ENCODE results near the gene COPS2.
A peak's percentile ranks its signal among the peaks of the same experiment; 100 is the strongest.
"Not testable (repeated sequence)": the region's sequence is repeated elsewhere in the genome, so short reads cannot be mapped to it uniquely, and the experiment has no call there.

The COPS2 gene

DNA sequence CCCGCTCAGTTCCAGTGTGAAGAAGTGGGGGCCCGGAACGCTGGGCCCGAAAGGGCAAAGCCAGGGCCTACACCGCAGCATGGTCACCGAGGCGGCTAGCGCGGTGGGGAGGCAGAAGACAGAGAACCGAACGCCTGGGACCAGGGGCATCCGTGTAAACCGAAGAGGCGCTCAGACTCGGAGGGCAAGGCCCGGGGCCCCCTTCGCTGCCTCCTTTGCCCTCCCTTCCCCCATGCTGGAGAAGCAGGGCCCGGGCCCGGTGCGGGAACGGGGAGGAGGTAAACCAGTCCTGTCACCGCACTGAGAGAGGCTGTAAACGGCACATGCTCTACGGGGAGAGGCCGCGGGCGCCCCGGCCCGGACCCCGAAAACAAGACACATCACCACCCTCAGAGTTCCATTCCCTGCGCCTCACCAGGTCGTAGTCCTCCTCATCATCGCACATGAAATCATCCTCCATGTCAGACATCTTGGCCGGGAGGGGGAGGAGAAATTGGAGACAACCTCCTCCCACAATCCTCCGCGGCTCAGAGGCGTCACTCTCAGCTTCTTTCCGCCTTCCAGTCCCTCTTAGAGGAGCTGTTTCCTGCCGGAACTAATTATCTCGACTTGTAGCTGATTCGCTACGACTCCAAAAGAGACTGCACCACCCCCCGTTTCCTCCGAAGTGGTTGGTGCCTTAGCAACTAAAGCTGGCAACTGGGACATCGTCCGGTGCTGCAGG lies at the start of gene COPS2:
Gene COPS2, minus strand, starts transcription at position 490 of the 724 bp plus-strand sequence. Its CDS starts 21 bp downstream, at position 469.
- peak; percentile 94 to 95 for DNase-seq

DNA sequence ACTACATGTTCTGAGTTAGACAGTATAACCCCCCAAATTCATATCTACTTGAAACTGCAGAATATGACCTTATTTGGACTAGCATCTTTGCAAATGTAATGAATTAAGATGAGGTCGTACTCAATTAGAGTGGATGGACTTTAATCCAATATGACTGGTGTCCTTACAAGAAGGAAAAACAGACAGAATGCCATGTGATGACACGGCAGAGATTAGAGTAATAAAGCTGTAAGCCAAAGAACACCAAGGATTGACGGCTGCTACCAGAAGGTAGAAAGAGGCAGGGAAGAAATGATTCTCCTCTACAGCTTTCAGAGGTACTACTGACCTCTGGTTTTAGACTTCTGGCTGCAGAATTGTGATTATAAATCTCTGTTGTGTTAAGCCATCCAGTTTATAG lies 44.9 kb upstream of the COPS2 start:
- no peak for DNase-seq

DNA sequence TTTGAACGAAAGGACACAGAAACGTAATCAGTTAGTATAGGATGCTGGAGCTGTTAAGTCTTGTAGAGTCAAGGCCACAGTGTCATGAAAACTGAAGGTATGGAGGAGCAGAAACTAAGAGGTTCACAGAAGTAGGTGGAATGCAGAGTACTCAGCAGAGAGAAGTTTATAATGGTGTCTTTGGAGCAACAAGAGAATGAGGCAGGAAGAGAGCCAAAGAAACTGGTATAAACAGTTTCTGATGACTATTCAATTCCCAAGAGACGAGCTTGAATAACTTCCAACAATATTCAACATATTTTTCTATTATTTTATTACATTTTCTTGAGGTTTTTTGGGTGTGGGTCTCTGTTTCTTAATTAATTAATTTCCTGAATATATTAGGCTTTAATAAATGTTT lies 44.3 kb upstream of the COPS2 start:
- DNase-seq = no peak

DNA sequence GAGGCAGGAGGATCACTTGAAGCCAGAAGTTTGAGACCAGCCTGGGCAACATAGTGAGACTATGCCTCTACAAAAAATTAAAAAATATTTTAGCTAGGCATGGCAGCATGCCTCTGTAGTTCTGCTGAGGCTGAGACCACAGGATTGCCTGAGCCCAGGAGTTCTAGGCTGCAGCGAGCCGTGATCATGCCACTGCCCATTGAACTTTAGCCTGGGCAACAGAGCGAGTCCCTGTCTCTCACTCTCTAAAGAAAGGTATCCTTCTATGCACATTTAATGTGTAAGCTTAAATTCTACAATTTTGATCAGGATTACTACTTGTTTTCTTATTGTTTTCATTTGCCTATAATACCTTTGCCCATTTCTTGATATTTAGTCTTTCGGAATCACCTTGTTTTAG lies 41.5 kb upstream of the COPS2 start:
- no peak for DNase-seq

DNA sequence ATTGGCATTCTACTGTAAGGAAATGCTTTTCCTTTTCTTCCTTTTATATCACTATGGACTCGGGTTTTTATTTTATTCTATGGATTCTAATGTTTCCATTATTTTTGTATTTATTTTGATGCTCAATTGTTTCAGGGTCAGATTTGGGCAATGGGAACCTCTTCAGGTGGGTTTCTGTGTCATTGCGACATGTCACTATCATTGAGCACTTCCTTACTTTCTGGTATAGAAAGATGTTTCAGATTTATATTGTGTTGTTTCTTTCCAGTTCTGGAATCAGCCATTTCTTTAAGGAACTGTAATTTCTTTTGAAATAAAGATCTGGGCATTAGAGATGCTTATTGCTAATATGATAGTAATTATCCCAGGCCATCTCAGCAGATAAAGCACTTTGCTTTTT lies 36.5 kb upstream of the COPS2 start:
- DNase-seq = no peak

DNA sequence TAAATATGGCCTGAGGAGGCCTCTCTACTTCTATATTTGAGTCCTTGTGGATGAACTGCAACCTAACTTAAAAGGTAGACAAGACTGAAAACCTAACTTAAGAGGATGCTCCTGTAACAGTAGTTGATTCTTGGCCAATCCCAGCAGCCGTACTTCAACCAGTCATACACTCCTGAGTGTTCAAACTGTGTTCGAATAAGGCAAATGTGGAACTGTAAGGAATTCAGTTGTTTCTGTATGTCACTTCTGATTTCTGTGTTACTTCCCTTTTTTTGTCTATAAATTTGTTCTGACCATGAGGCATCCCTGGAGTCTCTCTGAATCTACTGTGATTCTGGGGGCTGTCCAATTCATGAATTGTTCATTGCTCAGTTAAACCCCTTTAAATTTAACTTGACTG lies 35.2 kb upstream of the COPS2 start:
- no peak for DNase-seq

DNA sequence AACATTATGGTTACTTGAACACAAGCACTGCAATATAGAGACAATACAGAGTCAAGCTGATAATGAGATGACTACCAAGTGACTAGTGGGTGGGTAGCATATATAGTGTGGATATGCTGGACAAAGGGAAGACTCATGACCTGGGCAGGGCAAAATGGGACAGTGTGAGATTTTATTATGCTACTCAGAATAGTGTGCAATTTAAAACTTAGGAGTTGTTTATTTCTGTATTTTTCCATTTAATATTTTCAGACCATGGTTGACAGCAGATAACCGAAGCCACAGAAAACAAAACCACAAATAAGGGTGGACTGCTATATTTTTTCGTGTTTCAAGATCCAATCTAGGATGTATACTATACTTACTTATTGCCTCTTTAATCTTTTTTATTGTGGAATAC lies 34.2 kb upstream of the COPS2 start:
- DNase-seq = no peak

DNA sequence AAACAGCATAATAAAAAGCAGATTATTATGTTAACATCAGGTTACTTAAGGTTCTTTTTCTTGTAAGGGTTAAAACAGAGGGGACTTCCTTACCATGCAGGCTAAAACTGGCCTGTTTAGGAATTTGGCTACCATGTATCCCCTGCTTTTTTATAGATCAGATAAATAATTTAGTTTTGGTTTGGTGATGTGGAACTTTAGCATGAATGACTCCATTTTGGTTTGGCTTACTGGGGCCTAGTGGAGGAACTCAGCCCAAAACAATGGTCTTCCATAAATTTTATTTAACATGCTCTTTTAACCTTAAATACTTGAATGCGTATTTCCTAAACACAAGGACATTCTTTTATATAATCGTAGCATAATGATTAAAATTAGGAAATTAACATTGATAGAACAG lies 33.5 kb upstream of the COPS2 start:
- no peak for DNase-seq

DNA sequence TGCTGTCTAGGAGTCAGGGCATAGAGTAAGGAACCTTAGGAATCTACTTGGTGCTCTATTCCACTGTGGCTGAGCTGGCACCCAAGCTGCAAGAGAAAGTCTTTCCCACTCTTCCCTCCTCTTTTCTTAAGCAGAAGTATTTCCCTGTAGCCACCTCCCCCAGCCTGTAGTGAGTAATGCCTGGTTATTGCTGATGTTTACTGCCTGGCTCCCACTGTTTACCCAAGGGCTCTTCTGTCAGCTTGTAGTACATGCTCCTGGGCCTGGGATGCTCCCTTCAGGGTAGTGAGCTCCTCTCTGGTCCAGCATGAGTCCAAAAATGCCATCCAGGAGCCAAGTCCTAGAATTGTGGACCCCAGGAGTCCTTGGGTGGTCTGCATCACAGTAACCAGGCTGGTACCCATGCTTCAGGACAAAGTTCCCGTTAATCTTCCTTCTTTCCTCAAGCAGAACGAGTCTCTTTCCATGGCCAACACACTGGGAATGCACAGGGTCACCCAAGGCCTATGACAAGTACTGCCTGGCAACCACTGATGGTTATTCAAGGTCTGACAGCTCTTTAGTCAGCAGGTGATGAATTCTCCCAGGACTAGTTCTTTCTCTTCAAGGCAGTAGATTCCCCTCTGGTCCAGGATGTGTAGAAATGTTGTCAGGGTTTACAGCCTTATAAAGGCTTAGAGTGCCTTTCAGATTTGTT lies 32.3 kb upstream of the COPS2 start:
- DNase-seq = no peak

DNA sequence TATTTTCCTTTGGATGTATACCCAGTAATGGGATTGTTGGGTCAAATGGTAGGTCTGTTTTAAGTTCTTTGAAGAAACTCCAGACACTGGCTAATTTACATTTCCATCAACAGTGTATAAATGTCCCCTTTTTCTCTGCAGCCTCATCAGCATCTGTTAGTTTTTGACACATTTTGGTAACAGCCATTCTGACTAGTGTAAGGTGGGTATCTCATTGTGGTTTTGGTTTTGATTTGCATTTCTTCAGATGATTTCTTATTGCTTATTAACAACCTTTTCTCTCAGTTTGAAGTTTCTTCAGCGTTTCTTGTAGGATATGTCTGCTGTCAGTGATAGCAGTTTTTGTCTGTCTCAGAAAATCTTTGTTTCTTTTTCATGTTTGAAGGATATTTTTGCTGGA lies 30.1 kb upstream of the COPS2 start:
- DNase-seq = no peak

DNA sequence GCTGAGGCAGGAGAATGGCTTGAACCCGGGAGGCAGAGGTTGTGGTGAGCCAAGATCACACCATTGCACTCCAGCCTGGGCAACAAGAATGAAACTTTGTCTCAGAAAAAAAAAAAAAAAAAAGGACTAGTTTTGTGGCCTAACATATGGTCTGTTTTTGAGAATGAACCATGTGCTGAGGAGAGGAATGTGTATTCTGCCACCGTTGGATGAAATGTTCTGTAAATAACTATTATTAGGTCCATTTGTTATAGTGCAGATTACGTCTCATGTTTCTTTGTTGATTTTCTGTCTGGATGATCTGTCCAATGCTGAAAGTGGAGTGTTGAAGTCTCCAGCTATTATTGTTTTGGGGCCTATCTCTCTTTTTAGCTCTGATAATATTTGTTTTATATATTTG lies 28.3 kb upstream of the COPS2 start:
- DNase-seq = not testable (repeated sequence)

DNA sequence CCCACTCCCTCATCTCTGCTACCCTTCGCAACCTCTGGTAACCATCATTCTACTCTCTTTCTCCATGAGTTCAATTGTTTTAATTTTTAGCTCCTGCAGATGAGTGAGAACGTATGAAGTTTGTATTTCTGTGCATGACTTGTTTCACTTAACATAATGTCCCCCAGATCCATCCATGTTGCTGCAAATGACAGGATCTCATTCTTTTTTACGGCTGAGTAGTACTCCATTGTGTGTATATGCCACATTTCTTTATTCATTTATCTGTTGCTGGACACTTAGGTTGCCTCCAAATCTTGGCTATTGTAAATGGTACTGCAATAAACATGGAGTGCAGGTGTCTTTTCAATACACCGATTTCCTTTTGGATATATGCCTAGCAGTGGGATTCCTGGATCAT lies 26.7 kb upstream of the COPS2 start:
- DNase-seq = no peak

DNA sequence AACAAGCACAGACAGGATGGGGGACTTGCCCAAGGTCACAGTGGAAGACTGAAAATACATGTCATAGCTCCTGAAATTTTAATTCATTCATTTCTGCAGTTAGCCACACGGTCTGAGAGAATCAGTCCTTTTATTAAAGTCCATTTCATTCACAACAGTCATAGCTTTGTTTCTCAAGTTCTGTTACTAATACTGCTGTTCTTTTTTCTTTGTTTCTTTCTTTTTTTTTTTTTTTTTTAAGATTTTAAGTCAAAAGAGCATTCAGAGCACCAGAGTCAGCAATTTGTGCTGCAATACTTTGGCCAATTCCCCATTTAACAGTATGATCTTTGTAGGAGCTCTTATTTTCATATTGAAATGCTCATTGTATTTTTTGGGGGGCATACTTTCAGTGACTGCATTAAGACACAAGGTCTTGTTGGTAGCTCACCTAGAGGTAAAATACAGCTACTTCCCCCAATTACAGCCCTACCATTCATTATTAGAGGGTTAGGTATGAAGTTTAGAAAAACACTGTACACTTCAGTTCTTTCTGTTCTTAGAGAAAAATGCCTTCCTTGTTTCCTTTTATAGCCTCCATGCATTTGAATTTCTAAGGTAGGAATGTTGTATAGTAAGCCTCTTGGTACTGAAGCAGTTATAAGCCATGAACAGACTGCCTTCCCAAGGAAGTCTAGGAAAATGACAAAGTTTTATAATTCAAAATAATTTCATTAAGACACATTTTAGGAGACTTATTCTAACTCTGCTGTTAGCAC lies 24.2 kb upstream of the COPS2 start:
- DNase-seq = no peak

DNA sequence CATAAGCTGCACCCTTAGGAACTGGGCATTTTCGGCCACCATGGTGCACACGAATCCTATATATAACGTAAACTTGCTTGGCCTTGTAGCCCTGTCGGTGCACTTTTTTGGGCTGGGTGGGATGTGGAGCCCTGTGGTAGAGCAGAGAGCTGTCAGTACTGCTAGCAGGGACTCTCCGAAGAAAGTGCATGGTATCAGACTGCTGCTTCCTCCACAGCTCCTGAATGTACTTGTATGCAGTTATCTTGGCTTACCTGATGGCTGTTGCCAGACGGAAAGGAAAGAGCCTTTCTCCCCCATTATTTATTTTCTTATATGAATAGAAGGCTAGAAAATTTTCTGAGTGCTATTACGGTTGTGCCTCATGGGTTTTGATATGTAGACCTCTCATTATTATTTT lies 23.1 kb upstream of the COPS2 start:
- no peak for DNase-seq

DNA sequence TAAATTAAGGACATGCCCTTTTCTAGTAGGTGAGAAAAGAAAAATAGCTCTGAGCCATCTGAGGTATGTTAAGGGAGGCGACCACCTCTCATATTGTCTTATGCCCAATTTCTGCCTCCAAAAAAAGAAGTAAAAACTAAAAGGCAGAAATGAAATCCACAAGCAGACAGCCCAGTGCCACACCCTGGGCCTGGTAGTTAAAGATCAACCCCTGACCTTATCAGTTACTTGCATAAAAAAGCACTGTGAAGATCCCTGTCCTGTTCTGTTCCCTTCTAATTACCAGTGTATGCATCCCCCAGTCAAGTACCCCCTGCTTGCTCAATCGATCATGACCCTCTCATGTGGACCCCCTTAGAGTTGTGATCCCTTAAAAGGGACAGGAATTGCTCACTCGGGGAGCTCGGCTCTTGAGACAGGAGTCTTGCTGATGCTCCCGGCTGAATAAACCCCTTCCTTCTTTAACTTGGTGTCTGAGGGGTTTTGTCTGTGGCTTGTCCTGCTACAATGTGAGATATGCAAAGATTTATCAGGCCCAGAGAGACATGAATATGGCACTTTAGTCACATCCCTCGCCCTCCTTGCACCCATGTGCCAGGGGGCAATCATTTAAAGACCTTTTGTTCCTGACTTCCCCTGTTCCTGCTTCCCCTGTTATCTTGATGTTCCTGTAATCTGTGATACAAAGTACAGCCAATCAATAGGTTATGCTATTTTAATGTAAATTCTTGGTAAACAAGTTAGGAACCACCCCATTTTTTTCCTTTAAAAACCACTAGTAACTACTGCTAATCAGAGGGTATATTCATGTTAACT lies 20.4 kb upstream of the COPS2 start:
- DNase-seq = not testable (repeated sequence)

DNA sequence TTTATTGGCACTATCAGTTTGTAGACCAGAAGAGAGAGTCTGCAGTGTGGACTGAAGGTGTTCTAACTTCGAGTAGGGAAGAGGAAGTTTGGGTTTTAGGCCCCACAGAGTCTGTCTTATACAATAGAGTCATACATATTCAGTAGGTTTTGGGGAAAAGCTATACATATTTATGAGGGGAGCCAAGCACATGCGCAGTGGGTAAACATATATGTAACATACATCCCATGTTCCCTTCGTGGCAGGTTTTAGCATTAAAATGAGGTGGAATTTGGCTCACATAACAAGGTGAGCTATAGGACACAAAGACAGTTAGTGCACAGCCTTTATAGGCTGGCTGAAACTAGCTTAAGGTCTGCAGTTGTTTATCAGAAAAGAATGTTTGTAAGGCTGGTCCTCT lies 19.5 kb upstream of the COPS2 start:
- no peak for DNase-seq

DNA sequence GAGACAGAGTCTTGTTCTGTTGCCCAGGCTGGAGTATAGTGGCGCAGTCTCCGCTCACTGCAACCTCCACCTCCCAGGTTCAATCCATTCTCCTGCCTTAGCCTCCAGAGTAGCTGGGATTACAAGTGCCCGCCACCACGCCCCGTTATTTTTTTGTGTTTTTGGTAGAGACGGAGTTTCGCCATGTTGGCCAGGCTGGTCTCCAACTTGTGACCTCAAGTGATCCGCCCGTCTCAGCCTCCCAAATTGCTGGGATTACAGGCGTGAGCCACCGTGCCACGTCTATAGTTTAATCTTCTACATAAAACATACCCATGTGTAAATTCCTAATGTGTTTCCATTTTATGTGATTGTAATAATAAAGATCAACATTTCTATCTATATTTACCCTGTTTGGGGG lies 16.4 kb upstream of the COPS2 start:
- DNase-seq = no peak

DNA sequence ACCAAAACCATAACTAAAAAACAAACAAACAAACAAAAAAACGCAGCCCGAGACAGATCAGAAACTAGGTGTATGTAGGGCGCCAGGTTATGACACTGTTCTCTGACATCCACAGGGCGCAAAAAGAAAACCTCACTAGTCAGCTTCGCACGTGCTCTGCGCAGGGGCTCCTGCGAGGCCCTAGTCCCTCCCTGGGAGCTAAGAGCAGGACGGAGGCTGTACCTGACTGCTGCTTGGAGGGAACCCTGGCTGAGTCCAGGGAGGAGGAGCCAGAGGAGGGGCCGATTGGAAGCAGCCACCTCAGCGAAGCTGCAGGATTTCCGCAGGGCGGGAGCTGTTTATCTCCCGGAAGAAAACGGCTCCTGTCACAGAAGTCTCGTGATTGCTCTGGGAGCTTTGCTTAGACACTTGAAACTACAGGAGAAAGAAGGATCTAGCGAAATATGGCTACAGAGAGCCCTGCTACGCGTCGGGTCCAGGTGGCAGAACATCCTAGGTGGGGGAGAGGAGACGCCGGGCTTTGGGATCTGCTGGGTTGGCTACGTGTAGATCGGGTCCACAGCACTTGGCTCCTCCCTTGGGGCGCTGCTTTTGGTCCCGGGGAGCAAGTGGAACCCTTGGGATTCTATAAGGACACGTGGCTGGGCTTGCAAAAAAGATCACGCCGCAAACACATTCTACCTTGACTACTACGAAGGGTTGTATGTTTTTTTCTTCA lies 14.6 kb upstream of the COPS2 start, which contains the start of gene GALK2:
Gene GALK2, plus strand, starts transcription at position 368 of the 718 bp plus-strand sequence. Its CDS starts 76 bp downstream, at position 444.
- peak; percentile 86 to 93 for DNase-seq

DNA sequence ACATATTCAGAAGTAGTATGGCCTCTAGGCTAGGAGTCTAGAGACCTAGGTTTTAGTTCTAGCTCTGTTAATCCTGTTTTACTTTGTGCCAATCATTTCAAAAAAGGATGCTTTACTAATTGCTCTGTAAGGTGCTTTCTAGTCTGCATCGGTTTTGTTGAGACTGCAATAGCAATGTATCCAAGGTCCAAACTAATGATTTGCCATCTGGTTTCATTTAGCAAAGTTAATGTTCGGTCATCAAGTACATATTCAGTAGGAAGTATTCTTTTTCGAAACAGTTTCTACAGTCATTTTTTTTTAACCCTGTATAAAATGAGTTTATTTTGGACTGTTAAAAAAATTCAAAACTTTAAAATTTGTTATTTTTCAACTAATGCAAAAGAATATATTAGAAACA lies 12.6 kb upstream of the COPS2 start:
- no peak for DNase-seq

DNA sequence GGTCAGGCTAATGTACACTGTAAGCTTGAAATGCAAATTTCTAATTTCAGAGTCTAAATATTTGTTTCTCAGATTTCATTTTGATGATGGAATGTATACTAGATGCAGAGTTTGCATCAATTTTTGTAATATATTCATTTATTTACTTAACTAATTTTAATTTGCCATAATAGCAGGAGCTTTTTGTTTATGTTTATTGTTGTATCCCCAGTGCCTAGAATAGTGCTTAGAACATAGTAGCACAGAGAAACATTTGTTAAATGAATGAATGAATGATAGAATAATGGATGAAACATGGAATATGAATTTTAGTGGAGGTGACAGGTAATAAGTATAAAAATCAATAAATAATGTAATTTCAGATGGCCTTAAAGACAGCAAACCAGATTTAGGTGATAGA lies 9.5 kb upstream of the COPS2 start:
- DNase-seq = no peak

DNA sequence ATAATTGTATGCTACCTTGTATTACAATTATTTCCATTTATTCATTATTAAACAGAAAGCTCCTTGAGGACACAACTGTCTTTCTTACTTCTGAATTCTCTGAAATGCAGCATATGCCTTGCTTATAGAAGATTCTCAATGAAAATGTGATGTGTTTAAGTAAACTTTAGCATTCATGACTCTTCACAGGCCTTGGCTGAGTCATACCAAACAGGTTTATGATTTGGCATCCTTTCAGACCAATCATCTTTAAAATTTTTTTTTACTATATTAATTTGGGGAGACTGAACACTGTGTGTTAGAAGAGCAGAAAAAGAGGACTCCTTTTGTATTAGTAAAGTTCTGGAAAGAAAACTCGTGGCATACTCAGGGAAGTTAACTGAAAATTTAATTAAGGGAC lies 8.3 kb upstream of the COPS2 start:
- DNase-seq = no peak
